Keratinocyte (primary cell): ENCODE data around the gene TIMM22.

Source experiments
- CTCF ChIP-seq, 3 experiments: IDR thresholded peaks in 1 of 3; conservative IDR thresholded peaks in 1 of 3; optimal IDR thresholded peaks in 1 of 3; 2 replicates in 2 of 3; 3 replicates in 1 of 3; pipeline versions ENCODE3 to v1.5.1; 2011; ENCODE audit warnings: low read length in 3 of 3, mild to moderate bottlenecking in 3 of 3, moderate library complexity in 2 of 3, control low read depth in 1 of 3, inconsistent platforms in 1 of 3; ENCODE audit not compliant: insufficient read depth in 2 of 3; ENCODE audit errors: extremely low read depth in 1 of 3
- EZH2 ChIP-seq: IDR thresholded peaks from one replicate; pipeline ENCODE4 v1.6.1; 2012; ENCODE audit warnings: inconsistent platforms, mild to moderate bottlenecking, low read length, moderate library complexity

GRCh38 chr17:980406-981291, 16.3 kb upstream of the TIMM22 start:
- TF ChIP-seq CTCF (optimal IDR thresholded peaks at IDR 0.05 in 1 of 3, IDR thresholded peaks at IDR 0.05 in 1 of 3, conservative IDR thresholded peaks at IDR 0.05 in 1 of 3; ENCODE audit: extremely low read depth in 1 of 3, insufficient read depth in 2 of 3, low read length in 3 of 3) (peak; percentile 72 to 80 (median 74)), EZH2 (no peak)
